GM12875 (cell line): ENCODE data around the gene SLC12A7.

Source experiments
- H3K4me3 ChIP-seq: one replicate; pipeline ENCODE4 v1.5.1; 2011; ENCODE audit warnings: low read depth, low read length, control low read depth
- TF ChIP-seq, protein P1 (sequence below): IDR thresholded peaks from 2 replicates; pipeline ENCODE4 v1.5.1; 2011; ENCODE audit warnings: low read depth, mild to moderate bottlenecking, control low read depth, inconsistent platforms, low read length, moderate library complexity, borderline replicate concordance; ENCODE audit not compliant: insufficient read depth

Gene SLC12A7

DNA sequence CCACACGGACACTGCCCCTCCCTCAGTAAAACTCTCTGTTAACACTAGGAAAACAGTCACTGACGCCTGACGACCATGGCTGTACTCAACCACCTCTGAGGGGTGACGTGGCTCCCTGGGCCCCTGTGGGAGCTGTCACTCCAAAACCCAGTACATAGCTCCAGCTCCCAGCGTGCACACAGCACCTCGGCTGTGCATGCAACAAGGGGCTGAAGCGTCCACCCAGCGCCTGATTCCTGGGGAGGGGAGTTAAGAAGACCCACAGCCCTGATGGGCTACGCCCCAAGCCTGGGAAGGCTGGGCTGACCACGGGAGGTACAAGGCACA, 36.3 kb downstream of the SLC12A7 start:
- TF ChIP-seq, protein P1, sequence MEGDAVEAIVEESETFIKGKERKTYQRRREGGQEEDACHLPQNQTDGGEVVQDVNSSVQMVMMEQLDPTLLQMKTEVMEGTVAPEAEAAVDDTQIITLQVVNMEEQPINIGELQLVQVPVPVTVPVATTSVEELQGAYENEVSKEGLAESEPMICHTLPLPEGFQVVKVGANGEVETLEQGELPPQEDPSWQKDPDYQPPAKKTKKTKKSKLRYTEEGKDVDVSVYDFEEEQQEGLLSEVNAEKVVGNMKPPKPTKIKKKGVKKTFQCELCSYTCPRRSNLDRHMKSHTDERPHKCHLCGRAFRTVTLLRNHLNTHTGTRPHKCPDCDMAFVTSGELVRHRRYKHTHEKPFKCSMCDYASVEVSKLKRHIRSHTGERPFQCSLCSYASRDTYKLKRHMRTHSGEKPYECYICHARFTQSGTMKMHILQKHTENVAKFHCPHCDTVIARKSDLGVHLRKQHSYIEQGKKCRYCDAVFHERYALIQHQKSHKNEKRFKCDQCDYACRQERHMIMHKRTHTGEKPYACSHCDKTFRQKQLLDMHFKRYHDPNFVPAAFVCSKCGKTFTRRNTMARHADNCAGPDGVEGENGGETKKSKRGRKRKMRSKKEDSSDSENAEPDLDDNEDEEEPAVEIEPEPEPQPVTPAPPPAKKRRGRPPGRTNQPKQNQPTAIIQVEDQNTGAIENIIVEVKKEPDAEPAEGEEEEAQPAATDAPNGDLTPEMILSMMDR: no peak

GRCh38 chr5:1074816-1075554, 36.9 kb downstream of the SLC12A7 start:
- no peak overlapping the region for H3K4me3 ChIP-seq
- TF ChIP-seq, protein P1: no peak

More for the DNA sequence above, 36.3 kb downstream of the SLC12A7 start:
- no peak overlapping the region for H3K4me3 ChIP-seq

GRCh38 chr5:1074226-1074625, 37.6 kb downstream of the SLC12A7 start:
- no peak overlapping the region for H3K4me3 ChIP-seq
- TF ChIP-seq, protein P1: no peak

GRCh38 chr5:1073239-1074102, 38.4 kb downstream of the SLC12A7 start:
- TF ChIP-seq, protein P1: no peak

DNA sequence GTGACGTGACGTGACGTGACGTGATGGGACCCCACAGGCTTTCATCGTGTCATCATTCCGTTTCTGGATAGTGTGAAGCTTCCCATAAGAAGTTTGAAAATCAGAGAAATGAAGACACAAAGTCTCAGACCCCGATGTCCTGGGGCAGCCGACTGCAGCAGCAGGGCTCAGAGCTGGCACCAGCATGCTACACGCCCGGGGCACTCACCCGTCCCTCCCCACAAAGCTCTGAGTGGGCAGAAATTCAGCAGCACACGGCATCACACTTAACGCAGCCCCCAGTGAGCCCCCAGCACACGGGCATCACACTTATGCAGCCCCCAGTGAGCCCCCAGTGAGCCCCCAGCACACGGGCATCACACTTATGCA, 42.2 kb downstream of the SLC12A7 start:
- TF ChIP-seq, protein P1: no peak

More at GRCh38 chr5:1073239-1074102, 38.4 kb downstream of the SLC12A7 start:
- H3K4me3 ChIP-seq: no peak overlapping the region

GRCh38 chr5:1068895-1069719, 42.8 kb downstream of the SLC12A7 start:
- TF ChIP-seq, protein P1: no peak
- no peak overlapping the region for H3K4me3 ChIP-seq

More for the DNA sequence above, 42.2 kb downstream of the SLC12A7 start:
- no peak overlapping the region for H3K4me3 ChIP-seq
